ENCODE data around the gene PDZD2. TPM values are rescaled to one million over a fixed set of nuclear protein-coding genes. Genes with fewer than 3 reads are reported as not detected.
"Not testable (repeated sequence)": the region's sequence is repeated elsewhere in the genome, so short reads cannot be mapped to it uniquely, and the experiment has no call there.

Gene PDZD2
- total RNA-seq, 1 donor from 2014 or later, result 6.7 TPM

DNA sequence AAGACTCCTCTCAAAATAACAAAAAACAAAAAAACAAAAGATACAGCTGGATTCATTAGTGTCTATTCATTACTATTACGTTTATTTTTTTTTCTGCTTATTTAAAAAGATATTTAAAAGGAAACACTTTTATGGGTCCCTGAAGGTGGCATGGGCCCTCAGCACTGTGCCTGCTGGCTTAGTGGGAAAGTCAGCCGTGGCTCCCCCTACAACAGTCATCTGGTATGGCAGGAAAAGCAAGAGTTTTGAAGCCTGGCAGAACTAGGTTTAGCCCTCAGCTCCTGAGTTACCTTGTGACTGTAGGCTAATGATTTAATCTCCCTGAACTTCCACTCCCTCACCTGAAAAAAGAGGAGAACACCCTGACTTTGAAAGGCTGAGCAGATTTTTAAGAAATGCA lies 399.6 kb downstream of the PDZD2 start:
- H3K36me3 ChIP-seq (ENCODE audit: control insufficient read depth, insufficient read depth, low read length), result no peaks in the 10 kb centered on the region
- no peak for DNase-seq (ENCODE audit: low read depth)
- TF ChIP-seq, protein P1, sequence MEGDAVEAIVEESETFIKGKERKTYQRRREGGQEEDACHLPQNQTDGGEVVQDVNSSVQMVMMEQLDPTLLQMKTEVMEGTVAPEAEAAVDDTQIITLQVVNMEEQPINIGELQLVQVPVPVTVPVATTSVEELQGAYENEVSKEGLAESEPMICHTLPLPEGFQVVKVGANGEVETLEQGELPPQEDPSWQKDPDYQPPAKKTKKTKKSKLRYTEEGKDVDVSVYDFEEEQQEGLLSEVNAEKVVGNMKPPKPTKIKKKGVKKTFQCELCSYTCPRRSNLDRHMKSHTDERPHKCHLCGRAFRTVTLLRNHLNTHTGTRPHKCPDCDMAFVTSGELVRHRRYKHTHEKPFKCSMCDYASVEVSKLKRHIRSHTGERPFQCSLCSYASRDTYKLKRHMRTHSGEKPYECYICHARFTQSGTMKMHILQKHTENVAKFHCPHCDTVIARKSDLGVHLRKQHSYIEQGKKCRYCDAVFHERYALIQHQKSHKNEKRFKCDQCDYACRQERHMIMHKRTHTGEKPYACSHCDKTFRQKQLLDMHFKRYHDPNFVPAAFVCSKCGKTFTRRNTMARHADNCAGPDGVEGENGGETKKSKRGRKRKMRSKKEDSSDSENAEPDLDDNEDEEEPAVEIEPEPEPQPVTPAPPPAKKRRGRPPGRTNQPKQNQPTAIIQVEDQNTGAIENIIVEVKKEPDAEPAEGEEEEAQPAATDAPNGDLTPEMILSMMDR (IDR thresholded peaks at IDR 0.05; ENCODE audit: insufficient read depth, low read length, poor library complexity, severe bottlenecking), result no peak
- H3K27me3 ChIP-seq (ENCODE audit: control insufficient read depth, insufficient read depth, low read length), result no peaks in the 10 kb centered on the region
- H3K4me3 ChIP-seq (ENCODE audit: low read depth, low read length), result no peak overlapping the region

DNA sequence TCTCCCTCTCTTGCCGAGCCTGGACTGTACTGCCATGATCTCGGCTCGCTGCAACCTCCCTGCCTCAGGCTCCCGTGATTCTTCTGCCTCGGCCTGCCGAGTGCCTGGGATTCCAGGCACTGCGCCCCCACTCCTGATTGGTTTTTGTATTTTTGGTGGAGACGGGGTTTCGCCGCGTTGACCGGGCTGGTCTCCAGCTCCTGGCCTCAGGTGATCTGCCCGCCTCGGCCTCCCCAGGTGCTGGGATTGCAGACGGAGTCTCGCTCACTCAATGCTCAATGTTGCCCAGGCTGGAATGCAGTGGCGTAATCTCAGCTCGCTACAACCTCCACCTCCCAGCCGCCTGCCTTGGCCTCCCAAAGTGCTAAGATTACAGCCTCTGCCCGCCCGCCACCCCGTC lies 400.2 kb downstream of the PDZD2 start:
- H3K27me3 ChIP-seq (ENCODE audit: control insufficient read depth, insufficient read depth, low read length); H3K4me3 ChIP-seq (ENCODE audit: low read depth, low read length); H3K36me3 ChIP-seq (ENCODE audit: control insufficient read depth, insufficient read depth, low read length); DNase-seq (ENCODE audit: low read depth): not testable (repeated sequence)

DNA sequence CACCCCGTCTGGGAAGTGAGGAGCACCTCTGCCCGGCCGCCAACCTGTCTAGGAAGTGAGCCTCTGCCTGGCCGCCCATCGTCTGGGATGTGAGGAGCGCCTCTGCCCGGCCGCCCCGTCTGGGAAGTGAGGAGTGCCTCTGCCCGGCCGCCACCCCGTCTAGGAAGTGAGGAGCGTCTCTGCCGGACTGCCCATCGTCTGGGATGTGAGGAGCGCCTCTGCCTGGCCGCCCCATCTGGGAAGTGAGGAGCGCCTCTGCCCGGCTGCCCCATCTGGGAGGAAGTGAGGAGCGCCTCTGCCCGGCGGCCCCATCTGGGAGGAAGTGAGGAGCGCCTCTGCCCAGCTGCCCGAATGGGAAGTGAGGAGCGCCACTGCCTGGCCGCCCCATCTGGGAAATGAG lies 400.7 kb downstream of the PDZD2 start:
- not testable (repeated sequence) for DNase-seq (ENCODE audit: low read depth); H3K36me3 ChIP-seq (ENCODE audit: control insufficient read depth, insufficient read depth, low read length); H3K27me3 ChIP-seq (ENCODE audit: control insufficient read depth, insufficient read depth, low read length)

DNA sequence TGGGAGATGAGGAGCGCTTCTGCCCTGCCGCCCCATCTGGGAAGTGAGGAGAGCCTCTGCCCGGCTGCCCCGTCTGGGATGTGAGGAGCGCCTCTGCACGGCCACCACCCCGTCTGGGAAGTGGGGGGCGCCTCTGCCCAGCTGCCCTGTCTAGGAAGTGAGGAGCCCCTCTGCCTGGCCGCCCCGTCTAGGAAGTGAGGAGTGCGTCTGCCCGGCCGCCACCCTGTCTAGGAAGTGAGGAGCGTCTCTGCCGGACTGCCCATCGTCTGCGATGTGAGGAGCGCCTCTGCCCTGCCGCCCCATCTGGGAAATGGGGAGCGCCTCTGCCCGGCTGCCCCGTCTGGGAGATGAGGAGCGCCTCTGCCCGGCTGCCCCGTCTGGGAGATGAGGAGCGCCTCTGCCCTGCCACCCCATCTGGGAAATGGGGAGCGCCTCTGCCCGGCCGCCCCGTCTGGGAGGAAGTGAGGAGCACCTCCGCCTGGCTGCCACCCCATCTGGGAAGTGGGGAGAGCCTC lies 401.3 kb downstream of the PDZD2 start:
- not testable (repeated sequence) for H3K36me3 ChIP-seq (ENCODE audit: control insufficient read depth, insufficient read depth, low read length); H3K4me3 ChIP-seq (ENCODE audit: low read depth, low read length); H3K27me3 ChIP-seq (ENCODE audit: control insufficient read depth, insufficient read depth, low read length); DNase-seq (ENCODE audit: low read depth)

More for the DNA sequence above, 400.7 kb downstream of the PDZD2 start:
- H3K4me3 ChIP-seq (ENCODE audit: low read depth, low read length), result not testable (repeated sequence)

DNA sequence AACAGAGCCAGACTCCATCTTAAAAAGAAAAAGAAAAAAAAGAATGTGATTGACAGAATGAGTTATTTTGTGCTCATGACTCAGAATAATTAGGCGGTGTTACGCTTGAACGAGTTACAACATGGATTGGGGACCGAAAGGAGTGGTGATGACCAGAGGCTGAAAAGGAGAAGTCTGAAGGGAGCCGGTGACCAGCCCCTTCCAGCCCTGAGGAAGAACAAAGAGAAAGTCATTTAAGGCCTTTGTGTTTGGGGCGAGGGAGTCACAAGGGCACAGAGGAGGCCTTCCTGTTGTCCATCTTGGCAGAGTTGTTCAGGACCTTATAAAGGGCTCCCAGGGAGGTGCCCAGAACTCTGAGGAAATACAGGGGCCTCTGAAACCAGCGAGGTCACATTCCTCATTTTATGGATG lies 403.6 kb downstream of the PDZD2 start:
- Histone ChIP-seq H3K4me3 (ENCODE audit: low read depth, low read length) (no peak overlapping the region), H3K27me3 (ENCODE audit: control insufficient read depth, insufficient read depth, low read length) (no peaks in the 10 kb centered on the region), H3K36me3 (ENCODE audit: control insufficient read depth, insufficient read depth, low read length) (no peaks in the 10 kb centered on the region)
- TF ChIP-seq, protein P1 (IDR thresholded peaks at IDR 0.05; ENCODE audit: insufficient read depth, low read length, poor library complexity, severe bottlenecking), result no peak
- DNase-seq (ENCODE audit: low read depth), result no peak

DNA sequence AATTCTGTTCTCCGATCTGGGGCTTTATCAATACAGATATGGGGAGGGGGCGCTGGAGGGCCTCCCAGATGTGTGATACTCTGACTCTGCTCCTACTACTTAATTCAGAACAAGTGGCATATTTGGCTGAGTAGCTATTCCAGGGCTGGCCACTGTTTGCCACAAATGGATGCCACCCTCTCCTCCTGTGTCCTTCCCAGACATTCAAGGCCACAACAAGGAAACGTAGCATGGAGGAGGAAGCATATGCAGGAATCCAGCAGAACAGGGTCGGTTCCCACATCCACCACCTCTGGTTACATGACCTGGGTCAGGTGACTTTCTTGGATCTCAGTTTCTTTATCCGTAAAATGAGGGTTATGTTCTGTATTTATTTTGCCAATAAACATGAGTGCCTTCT lies 404.2 kb downstream of the PDZD2 start:
- Histone ChIP-seq H3K36me3 (ENCODE audit: control insufficient read depth, insufficient read depth, low read length) (no peaks in the 10 kb centered on the region), H3K4me3 (ENCODE audit: low read depth, low read length) (no peak overlapping the region), H3K27me3 (ENCODE audit: control insufficient read depth, insufficient read depth, low read length) (no peaks in the 10 kb centered on the region)
- no peak for DNase-seq (ENCODE audit: low read depth)
- TF ChIP-seq, protein P1 (IDR thresholded peaks at IDR 0.05; ENCODE audit: insufficient read depth, low read length, poor library complexity, severe bottlenecking), result no peak

DNA sequence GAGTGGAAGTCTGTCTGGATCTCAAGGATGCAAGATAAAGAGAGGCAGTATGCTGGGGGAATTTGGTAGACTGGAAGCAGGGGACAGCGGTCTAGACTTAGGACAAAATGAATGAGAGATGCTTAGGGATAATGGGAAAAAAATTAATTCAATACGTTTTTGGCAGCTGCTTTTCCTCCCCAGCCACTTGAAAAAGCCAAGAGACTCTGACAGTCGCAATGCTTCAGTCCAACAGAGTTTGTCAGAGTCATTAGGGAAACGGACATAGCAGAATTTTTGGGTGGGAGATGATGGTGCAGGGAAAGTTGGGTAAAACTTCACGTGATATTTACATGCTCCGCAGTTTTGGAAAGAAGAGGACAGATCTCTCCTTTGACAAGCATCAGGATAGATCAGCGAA lies 405.5 kb downstream of the PDZD2 start:
- H3K27me3 ChIP-seq (ENCODE audit: control insufficient read depth, insufficient read depth, low read length), result no peaks in the 10 kb centered on the region
- TF ChIP-seq, protein P1 (IDR thresholded peaks at IDR 0.05; ENCODE audit: insufficient read depth, low read length, poor library complexity, severe bottlenecking), result no peak
- no peaks in the 10 kb centered on the region for H3K36me3 ChIP-seq (ENCODE audit: control insufficient read depth, insufficient read depth, low read length)
- H3K4me3 ChIP-seq (ENCODE audit: low read depth, low read length), result no peak overlapping the region
- DNase-seq (ENCODE audit: low read depth), result no peak

All from kidney epithelial cell (primary cell).